ENCODE results near the gene EIF3A.

- no peak for TF ChIP-seq REST (IDR thresholded peaks at IDR 0.05; ENCODE audit: insufficient read depth in 1 of 2, low read depth in 2 of 2, low read length in 1 of 2)
- TF ChIP-seq, protein P1, sequence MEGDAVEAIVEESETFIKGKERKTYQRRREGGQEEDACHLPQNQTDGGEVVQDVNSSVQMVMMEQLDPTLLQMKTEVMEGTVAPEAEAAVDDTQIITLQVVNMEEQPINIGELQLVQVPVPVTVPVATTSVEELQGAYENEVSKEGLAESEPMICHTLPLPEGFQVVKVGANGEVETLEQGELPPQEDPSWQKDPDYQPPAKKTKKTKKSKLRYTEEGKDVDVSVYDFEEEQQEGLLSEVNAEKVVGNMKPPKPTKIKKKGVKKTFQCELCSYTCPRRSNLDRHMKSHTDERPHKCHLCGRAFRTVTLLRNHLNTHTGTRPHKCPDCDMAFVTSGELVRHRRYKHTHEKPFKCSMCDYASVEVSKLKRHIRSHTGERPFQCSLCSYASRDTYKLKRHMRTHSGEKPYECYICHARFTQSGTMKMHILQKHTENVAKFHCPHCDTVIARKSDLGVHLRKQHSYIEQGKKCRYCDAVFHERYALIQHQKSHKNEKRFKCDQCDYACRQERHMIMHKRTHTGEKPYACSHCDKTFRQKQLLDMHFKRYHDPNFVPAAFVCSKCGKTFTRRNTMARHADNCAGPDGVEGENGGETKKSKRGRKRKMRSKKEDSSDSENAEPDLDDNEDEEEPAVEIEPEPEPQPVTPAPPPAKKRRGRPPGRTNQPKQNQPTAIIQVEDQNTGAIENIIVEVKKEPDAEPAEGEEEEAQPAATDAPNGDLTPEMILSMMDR (IDR thresholded peaks at IDR 0.05), result no peak
- TF ChIP-seq SIN3A (IDR thresholded peaks at IDR 0.05; ENCODE audit: borderline replicate concordance, insufficient read depth, low read depth, low read length), result no peak
These were observed 6.8 kb upstream of the EIF3A start for GRCh38 chr10:119087271-119087882.
